Measurements from ENCODE around the gene PRRT1B.
"Not testable (repeated sequence)": the region's sequence is repeated elsewhere in the genome, so short reads cannot be mapped to it uniquely, and the experiment has no call there.

DNA sequence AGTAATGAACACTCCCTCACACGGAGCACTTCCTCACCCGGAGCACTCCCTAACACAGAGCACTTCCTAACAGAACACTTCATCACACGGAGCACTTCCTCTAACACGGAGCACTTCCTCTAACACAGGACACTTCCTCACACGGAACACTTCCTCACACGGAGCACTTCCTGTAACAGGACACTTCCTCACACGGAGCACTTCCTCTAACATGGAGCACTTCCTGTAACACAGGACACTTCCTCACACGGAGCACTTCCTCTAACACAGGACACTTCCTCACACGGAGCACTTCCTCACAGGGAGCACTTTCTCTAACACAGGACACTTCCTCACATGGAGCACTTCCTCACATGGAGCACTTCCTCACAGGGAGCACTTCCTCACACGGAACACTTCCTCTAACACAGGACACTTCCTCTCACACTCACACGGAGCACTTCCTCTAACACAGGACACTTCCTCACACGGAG lies 29.7 kb upstream of the PRRT1B start:
- TF ChIP-seq, protein P1, sequence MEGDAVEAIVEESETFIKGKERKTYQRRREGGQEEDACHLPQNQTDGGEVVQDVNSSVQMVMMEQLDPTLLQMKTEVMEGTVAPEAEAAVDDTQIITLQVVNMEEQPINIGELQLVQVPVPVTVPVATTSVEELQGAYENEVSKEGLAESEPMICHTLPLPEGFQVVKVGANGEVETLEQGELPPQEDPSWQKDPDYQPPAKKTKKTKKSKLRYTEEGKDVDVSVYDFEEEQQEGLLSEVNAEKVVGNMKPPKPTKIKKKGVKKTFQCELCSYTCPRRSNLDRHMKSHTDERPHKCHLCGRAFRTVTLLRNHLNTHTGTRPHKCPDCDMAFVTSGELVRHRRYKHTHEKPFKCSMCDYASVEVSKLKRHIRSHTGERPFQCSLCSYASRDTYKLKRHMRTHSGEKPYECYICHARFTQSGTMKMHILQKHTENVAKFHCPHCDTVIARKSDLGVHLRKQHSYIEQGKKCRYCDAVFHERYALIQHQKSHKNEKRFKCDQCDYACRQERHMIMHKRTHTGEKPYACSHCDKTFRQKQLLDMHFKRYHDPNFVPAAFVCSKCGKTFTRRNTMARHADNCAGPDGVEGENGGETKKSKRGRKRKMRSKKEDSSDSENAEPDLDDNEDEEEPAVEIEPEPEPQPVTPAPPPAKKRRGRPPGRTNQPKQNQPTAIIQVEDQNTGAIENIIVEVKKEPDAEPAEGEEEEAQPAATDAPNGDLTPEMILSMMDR (IDR thresholded peaks at IDR 0.05) = not testable (repeated sequence)
- not testable (repeated sequence) for TF ChIP-seq POLR2A (IDR thresholded peaks at IDR 0.05; ENCODE audit: low read depth)

All from esophagus muscularis mucosa (tissue), 3 donors.